Neural cell (in vitro differentiated cells): ENCODE measurements around the gene SLC26A3. TPM values are rescaled to one million over a fixed set of nuclear protein-coding genes. Genes with fewer than 3 reads are reported as not detected.

ENCODE experiments used
- H2AFZ ChIP-seq: fragments of 200-600, 300-800 bp; sonication (generic), shearing (Covaris generic); 2 replicates; pipeline ENCODE4 v1.6.0; 2014; ENCODE audit warnings: low read depth, mild to moderate bottlenecking, antibody characterized with exemption, low read length, moderate library complexity
- H3F3A ChIP-seq: fragments of 200-600 bp; shearing (Covaris generic); 2 replicates; pipeline ENCODE4 v1.6.1; 2016; ENCODE audit warnings: mild to moderate bottlenecking, moderate library complexity, mixed read lengths, antibody characterized with exemption, low read length; ENCODE audit not compliant: insufficient read depth, poor library complexity, severe bottlenecking
- H3K27ac ChIP-seq: fragments of 200-600, 300-800 bp; sonication (generic), shearing (Covaris generic); 2 replicates; pipeline ENCODE4 v1.5.1; 2014; ENCODE audit warnings: mild to moderate bottlenecking, low read length, moderate library complexity
- H3K27me3 ChIP-seq: fragments of 300-800, 200-600 bp; sonication (generic), shearing (Covaris generic); 2 replicates; pipeline ENCODE4 v1.6.0; 2014; ENCODE audit warnings: mild to moderate bottlenecking, low read depth, low read length, moderate library complexity; ENCODE audit not compliant: insufficient read depth
- H3K36me3 ChIP-seq: fragments of 300-800, 200-600 bp; sonication (generic), shearing (Covaris generic); 2 replicates; pipeline ENCODE4 v1.5.1; 2014; ENCODE audit warnings: mild to moderate bottlenecking, antibody characterized with exemption, low read length, moderate library complexity; ENCODE audit not compliant: insufficient read depth
- H3K4me2 ChIP-seq: fragments of 300-800, 200-600 bp; sonication (generic), shearing (Covaris generic); 2 replicates; pipeline ENCODE4 v1.6.0; 2014; ENCODE audit warnings: mild to moderate bottlenecking, low read length
- H3K4me3 ChIP-seq: fragments of 300-800, 200-600 bp; sonication (generic), shearing (Covaris generic); 2 replicates; pipeline ENCODE4 v1.5.1; 2014; ENCODE audit warnings: mild to moderate bottlenecking, low read length, moderate library complexity
- H3K79me2 ChIP-seq: fragments of 200-600 bp; shearing (Covaris generic); replicated peaks from 2 replicates; pipeline ENCODE4 v1.6.0; 2014; ENCODE audit warnings: mild to moderate bottlenecking, low read length, moderate library complexity; ENCODE audit not compliant: insufficient read depth
- H3K9ac ChIP-seq: fragments of 300-800, 200-600 bp; sonication (generic), shearing (Covaris generic); 2 replicates; pipeline ENCODE4 v1.6.1; 2016; ENCODE audit warnings: mild to moderate bottlenecking, low read length, mixed read lengths
- H3K9me2 ChIP-seq: fragments of 200-600 bp; shearing (Covaris generic); 2 replicates; pipeline ENCODE4 v1.6.1; 2016; ENCODE audit warnings: mild to moderate bottlenecking, low read length, mixed read lengths; ENCODE audit not compliant: insufficient read depth
- H3K9me3 ChIP-seq: fragments of 200-600, 300-800 bp; sonication (generic), shearing (Covaris generic); 2 replicates; pipeline ENCODE4 v1.6.1; 2016; ENCODE audit warnings: mild to moderate bottlenecking, mixed run types, low read length, moderate library complexity, mixed read lengths
- H4K20me1 ChIP-seq: fragments of 200-600 bp; shearing (Covaris generic); 2 replicates; pipeline ENCODE4 v1.6.1; 2016; ENCODE audit warnings: mild to moderate bottlenecking, mixed run types; ENCODE audit not compliant: insufficient read depth
- EP300 ChIP-seq: fragments of 450-650 bp; conservative IDR thresholded peaks from 2 replicates; pipeline ENCODE4 v1.6.1; 2014; ENCODE audit warnings: antibody characterized with exemption, mild to moderate bottlenecking, moderate library complexity; ENCODE audit not compliant: poor library complexity, severe bottlenecking
- EZH2 ChIP-seq: fragments of 200-600, 300-800 bp; shearing (Covaris generic), sonication (generic); IDR thresholded peaks from 2 replicates; pipeline ENCODE4 v1.6.1; 2014; ENCODE audit warnings: antibody characterized with exemption, low read length, borderline replicate concordance, mild to moderate bottlenecking; ENCODE audit not compliant: insufficient read depth, poor library complexity, severe bottlenecking
- MXI1 ChIP-seq: fragments of 450-650 bp; conservative IDR thresholded peaks from 2 replicates; pipeline ENCODE4 v1.6.1; 2014; ENCODE audit warnings: antibody characterized with exemption, mild to moderate bottlenecking; ENCODE audit not compliant: poor library complexity, severe bottlenecking
- POLR2AphosphoS5 ChIP-seq: IDR thresholded peaks from 2 replicates; pipeline ENCODE4 v1.6.1; 2012
- RAD21 ChIP-seq: fragments of 450-650 bp; conservative IDR thresholded peaks from 2 replicates; pipeline ENCODE4 v1.6.1; 2014; ENCODE audit warnings: antibody characterized with exemption, mild to moderate bottlenecking, moderate library complexity
- SMC3 ChIP-seq: fragments of 450-650 bp; conservative IDR thresholded peaks from 2 replicates; pipeline ENCODE4 v1.6.1; 2014; ENCODE audit warnings: antibody characterized with exemption, mild to moderate bottlenecking, moderate library complexity; ENCODE audit not compliant: poor library complexity
- TAF1 ChIP-seq: IDR thresholded peaks from 2 replicates; pipeline ENCODE4 v1.6.1; 2012; ENCODE audit warnings: low read depth
- polyA minus RNA-seq: library from RNA; depleted of rRNA, polyadenylated mRNA; stranded (reverse); fragments of >200 nt; gene quantifications from 2 replicates; pipeline ENCODE4 v1.2.3, GENCODE V29; 2014
- polyA plus RNA-seq: library from polyadenylated mRNA; depleted of rRNA; stranded (reverse); fragments of >200 nt; gene quantifications from 2 replicates; pipeline ENCODE4 v1.2.3, GENCODE V29; 2014
- TF ChIP-seq, protein P1 (sequence below): IDR thresholded peaks from 2 replicates; pipeline ENCODE4 v1.6.1; 2012; ENCODE audit warnings: borderline replicate concordance
- TF ChIP-seq, protein P2 (sequence below): fragments of 450-650 bp; IDR thresholded peaks from 2 replicates; pipeline ENCODE4 v1.5.1; 2014; ENCODE audit warnings: antibody characterized with exemption, mild to moderate bottlenecking, moderate library complexity; ENCODE audit not compliant: poor library complexity, severe bottlenecking

Gene SLC26A3
- polyA plus RNA-seq (not detected in 2 replicates), polyA minus RNA-seq (not detected in 2 replicates)

DNA sequence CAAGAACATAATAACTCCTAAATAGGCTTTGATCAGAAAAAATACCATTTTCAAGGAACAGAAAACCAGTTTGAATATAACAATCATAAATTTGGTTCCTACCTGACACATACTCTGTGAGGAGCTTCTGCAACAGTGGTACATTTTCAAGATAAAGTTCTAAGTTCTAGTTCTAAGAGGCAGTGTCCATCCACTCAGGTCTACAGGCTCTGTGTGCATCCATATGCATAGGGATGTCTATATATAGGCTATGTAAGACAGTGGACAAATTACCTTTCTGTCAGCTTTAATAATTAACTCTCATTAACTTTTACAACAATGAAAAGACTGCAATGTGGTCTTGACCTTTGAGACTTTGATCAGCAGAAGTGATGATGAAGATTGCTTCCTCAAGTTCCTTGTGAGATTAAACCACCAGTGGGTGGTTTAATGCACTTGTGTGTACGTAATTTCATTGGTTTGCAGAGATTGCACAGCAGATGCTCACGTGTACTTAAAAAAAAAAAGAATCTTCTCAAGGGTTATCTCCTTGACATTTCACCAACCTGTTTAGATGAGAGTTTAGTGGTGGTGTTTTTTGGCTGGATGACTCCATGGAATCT, at the start of gene SLC26A3:
Gene SLC26A3 (minus strand): TSS at position 215 of the 602 bp plus-strand sequence. CDS start 8,714 bp downstream, outside the sequence.
- Histone ChIP-seq H2AFZ (no peak within 1 kb of the TSS), H3K9ac (no peak within 1 kb of the TSS), H3K9me2 (no peaks in the 10 kb centered on the region), H3F3A (no peaks in the 10 kb centered on the region), H3K36me3 (no peaks in the 10 kb centered on the region), H4K20me1 (no peaks in the 10 kb centered on the region), H3K79me2 (no peaks in the 10 kb centered on the region), H3K27ac (no peak within 1 kb of the TSS), H3K4me3 (no peak within 1 kb of the TSS), H3K9me3 (no peaks in the 10 kb centered on the region), H3K4me2 (no peak within 1 kb of the TSS), H3K27me3 (no peaks in the 10 kb centered on the region)
- TF ChIP-seq MXI1: no peak
- TF ChIP-seq EZH2: no peak
- TF ChIP-seq, protein P1, sequence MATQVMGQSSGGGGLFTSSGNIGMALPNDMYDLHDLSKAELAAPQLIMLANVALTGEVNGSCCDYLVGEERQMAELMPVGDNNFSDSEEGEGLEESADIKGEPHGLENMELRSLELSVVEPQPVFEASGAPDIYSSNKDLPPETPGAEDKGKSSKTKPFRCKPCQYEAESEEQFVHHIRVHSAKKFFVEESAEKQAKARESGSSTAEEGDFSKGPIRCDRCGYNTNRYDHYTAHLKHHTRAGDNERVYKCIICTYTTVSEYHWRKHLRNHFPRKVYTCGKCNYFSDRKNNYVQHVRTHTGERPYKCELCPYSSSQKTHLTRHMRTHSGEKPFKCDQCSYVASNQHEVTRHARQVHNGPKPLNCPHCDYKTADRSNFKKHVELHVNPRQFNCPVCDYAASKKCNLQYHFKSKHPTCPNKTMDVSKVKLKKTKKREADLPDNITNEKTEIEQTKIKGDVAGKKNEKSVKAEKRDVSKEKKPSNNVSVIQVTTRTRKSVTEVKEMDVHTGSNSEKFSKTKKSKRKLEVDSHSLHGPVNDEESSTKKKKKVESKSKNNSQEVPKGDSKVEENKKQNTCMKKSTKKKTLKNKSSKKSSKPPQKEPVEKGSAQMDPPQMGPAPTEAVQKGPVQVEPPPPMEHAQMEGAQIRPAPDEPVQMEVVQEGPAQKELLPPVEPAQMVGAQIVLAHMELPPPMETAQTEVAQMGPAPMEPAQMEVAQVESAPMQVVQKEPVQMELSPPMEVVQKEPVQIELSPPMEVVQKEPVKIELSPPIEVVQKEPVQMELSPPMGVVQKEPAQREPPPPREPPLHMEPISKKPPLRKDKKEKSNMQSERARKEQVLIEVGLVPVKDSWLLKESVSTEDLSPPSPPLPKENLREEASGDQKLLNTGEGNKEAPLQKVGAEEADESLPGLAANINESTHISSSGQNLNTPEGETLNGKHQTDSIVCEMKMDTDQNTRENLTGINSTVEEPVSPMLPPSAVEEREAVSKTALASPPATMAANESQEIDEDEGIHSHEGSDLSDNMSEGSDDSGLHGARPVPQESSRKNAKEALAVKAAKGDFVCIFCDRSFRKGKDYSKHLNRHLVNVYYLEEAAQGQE: no peak
- no peak for TF ChIP-seq POLR2AphosphoS5

DNA sequence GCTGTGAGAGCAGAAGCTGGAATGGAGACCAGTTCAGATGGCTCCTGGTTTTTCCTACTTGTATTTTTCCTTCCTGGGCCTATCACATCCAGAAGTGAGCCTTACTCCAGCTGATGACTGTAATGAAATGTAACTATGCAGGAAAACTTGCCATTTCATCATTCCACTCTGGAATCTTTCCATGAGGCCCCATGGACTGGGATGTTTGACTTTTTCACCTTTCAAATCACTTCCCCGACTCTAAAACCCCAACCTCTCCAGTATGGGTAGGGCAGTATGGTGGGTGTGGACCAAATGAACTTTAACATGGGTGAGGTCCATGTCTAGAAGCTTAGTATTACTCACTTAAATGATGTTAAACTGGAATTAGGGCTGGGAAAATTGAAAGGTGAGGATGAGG, 47.6 kb upstream of the SLC26A3 start:
- Histone ChIP-seq H3K27ac (no peak overlapping the region), H3K9me2 (no peaks in the 10 kb centered on the region), H3K36me3 (no peaks in the 10 kb centered on the region), H3K79me2 (no peaks in the 10 kb centered on the region), H4K20me1 (no peaks in the 10 kb centered on the region), H2AFZ (no peak overlapping the region), H3F3A (no peaks in the 10 kb centered on the region), H3K4me2 (no peak overlapping the region), H3K9me3 (no peaks in the 10 kb centered on the region), H3K4me3 (no peak overlapping the region), H3K27me3 (no peaks in the 10 kb centered on the region), H3K9ac (no peak overlapping the region)
- TF ChIP-seq EP300 (no peak), RAD21 (no peak), POLR2AphosphoS5 (no peak), EZH2 (no peak), TAF1 (no peak), SMC3 (no peak), MXI1 (no peak)
- TF ChIP-seq, protein P1: no peak
- TF ChIP-seq, protein P2, sequence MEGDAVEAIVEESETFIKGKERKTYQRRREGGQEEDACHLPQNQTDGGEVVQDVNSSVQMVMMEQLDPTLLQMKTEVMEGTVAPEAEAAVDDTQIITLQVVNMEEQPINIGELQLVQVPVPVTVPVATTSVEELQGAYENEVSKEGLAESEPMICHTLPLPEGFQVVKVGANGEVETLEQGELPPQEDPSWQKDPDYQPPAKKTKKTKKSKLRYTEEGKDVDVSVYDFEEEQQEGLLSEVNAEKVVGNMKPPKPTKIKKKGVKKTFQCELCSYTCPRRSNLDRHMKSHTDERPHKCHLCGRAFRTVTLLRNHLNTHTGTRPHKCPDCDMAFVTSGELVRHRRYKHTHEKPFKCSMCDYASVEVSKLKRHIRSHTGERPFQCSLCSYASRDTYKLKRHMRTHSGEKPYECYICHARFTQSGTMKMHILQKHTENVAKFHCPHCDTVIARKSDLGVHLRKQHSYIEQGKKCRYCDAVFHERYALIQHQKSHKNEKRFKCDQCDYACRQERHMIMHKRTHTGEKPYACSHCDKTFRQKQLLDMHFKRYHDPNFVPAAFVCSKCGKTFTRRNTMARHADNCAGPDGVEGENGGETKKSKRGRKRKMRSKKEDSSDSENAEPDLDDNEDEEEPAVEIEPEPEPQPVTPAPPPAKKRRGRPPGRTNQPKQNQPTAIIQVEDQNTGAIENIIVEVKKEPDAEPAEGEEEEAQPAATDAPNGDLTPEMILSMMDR: no peak
